HFFc6 (cell line): ENCODE data around the gene ATXN7. TPM values are rescaled to one million over a fixed set of nuclear protein-coding genes. Genes with fewer than 3 reads are reported as not detected.

ENCODE experiments used
- DNase-seq: peaks from one replicate; pipeline ENCODE4 v3.0.0-alpha.2; 2018
- H3K27ac Mint-ChIP-seq: 2 replicates; pipeline ENCODE4 v1.8.0; 2020; ENCODE audit warnings: mild to moderate bottlenecking, mixed read lengths
- H3K27me3 Mint-ChIP-seq: 2 replicates; pipeline ENCODE4 v1.8.0; 2021; ENCODE audit warnings: mild to moderate bottlenecking, moderate library complexity, mixed read lengths; ENCODE audit not compliant: insufficient read depth
- H3K36me3 Mint-ChIP-seq: 2 replicates; pipeline ENCODE4 v1.8.0; 2021; ENCODE audit warnings: low read depth, mixed read lengths
- H3K4me1 Mint-ChIP-seq: 2 replicates; pipeline ENCODE4 v1.8.0; 2020; ENCODE audit warnings: low read depth, mixed read lengths
- H3K4me3 Mint-ChIP-seq: 2 replicates; pipeline ENCODE4 v1.8.0; 2020; ENCODE audit warnings: mild to moderate bottlenecking, moderate library complexity, mixed read lengths
- H3K9me3 Mint-ChIP-seq: 2 replicates; pipeline ENCODE4 v1.8.0; 2020; ENCODE audit warnings: mild to moderate bottlenecking, mixed read lengths
- total RNA-seq, 6 experiments: library from RNA; stranded (reverse); fragmentation: NEBNext Ultra II Directional; extraction: Animal tissue kit (Norgen Biotek cat#: 25700); gene quantifications; 2 replicates in 1 of 6; 3 replicates in 5 of 6; pipeline ENCODE4 v1.2.3, GENCODE V29; 2021
- TF ChIP-seq, protein P1 (sequence below): fragments of 200-600 bp; sonication (generic); IDR thresholded peaks from 2 replicates; pipeline ENCODE4 v1.5.0; 2021; ENCODE audit warnings: antibody characterized with exemption, mild to moderate bottlenecking

Gene ATXN7
- total RNA-seq, 6 experiments from 2014 or later: 11.5 to 18.4 (median 15.2) TPM

GRCh38 chr3:64037084-64037483 is 173.4 kb downstream of the ATXN7 start:
- H3K27ac Mint-ChIP-seq: no peak overlapping the region
- H3K4me3 Mint-ChIP-seq: no peak overlapping the region
- peaks cover 18% of the 10 kb centered on the region for H3K4me1 Mint-ChIP-seq
- no peak for DNase-seq
- H3K36me3 Mint-ChIP-seq: peaks cover 10% of the 10 kb centered on the region
- H3K9me3 Mint-ChIP-seq: peaks cover 8% of the 10 kb centered on the region
- TF ChIP-seq, protein P1, sequence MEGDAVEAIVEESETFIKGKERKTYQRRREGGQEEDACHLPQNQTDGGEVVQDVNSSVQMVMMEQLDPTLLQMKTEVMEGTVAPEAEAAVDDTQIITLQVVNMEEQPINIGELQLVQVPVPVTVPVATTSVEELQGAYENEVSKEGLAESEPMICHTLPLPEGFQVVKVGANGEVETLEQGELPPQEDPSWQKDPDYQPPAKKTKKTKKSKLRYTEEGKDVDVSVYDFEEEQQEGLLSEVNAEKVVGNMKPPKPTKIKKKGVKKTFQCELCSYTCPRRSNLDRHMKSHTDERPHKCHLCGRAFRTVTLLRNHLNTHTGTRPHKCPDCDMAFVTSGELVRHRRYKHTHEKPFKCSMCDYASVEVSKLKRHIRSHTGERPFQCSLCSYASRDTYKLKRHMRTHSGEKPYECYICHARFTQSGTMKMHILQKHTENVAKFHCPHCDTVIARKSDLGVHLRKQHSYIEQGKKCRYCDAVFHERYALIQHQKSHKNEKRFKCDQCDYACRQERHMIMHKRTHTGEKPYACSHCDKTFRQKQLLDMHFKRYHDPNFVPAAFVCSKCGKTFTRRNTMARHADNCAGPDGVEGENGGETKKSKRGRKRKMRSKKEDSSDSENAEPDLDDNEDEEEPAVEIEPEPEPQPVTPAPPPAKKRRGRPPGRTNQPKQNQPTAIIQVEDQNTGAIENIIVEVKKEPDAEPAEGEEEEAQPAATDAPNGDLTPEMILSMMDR: no peak
- no peaks in the 10 kb centered on the region; the same call in 1 of the 2 replicates for H3K27me3 Mint-ChIP-seq

DNA sequence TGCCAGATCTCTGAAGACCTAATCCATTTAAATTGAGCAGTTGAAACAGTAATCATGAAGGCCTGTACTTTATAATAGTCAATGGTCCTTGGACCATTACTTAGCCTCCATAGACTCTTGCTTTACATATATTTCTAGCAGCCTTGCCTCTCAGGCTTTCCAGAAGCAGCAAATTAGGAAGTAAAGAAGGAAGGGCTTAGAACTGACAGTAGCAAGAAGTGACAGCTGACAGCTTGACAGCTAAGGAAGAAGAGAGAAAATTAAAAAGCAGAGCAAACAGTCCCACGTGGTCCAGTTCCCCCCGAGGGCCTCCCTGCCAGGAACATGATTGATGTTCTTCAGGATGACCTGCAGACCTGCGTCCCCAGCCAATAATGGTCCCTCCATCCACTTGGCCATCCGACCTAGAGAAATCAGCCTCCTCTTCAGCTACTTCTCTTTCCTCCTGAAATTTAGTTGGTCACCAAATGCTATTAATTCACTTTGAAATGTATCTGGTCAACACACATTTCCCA is 174.6 kb downstream of the ATXN7 start:
- peaks cover 10% of the 10 kb centered on the region for H3K36me3 Mint-ChIP-seq
- peaks cover 8% of the 10 kb centered on the region for H3K9me3 Mint-ChIP-seq
- DNase-seq: no peak
- H3K27me3 Mint-ChIP-seq: no peaks in the 10 kb centered on the region; the same call in 1 of the 2 replicates
- TF ChIP-seq, protein P1: no peak
- peaks cover 7% of the 10 kb centered on the region for H3K4me1 Mint-ChIP-seq
- H3K27ac Mint-ChIP-seq: no peak overlapping the region
- H3K4me3 Mint-ChIP-seq: no peak overlapping the region

DNA sequence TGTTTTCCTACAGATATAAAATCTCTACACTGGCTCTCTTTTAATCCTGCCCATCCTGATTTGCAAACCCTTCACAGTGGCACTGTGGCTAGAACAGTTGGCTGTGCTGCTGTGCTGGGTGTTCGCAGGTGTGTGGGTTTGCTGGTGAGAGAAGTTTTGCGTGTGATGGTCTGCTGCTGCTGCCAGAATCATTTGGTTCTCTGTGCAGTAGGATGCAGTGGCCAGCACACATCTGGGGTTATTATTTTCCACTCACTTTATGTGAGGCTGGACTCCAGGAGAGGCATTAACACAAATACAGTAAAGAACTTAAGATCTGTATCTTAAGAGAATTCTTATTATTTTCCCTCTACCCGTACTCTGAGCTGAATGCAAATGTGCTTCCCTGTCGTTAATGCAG is 175.7 kb downstream of the ATXN7 start:
- DNase-seq: no peak
- H3K27ac Mint-ChIP-seq: no peak overlapping the region
- H3K4me3 Mint-ChIP-seq: no peak overlapping the region
- peaks cover 3% of the 10 kb centered on the region for H3K9me3 Mint-ChIP-seq
- TF ChIP-seq, protein P1: no peak
- H3K4me1 Mint-ChIP-seq: peaks cover 7% of the 10 kb centered on the region
- H3K27me3 Mint-ChIP-seq: no peaks in the 10 kb centered on the region; the same call in 1 of the 2 replicates
- peaks cover 3% of the 10 kb centered on the region for H3K36me3 Mint-ChIP-seq

DNA sequence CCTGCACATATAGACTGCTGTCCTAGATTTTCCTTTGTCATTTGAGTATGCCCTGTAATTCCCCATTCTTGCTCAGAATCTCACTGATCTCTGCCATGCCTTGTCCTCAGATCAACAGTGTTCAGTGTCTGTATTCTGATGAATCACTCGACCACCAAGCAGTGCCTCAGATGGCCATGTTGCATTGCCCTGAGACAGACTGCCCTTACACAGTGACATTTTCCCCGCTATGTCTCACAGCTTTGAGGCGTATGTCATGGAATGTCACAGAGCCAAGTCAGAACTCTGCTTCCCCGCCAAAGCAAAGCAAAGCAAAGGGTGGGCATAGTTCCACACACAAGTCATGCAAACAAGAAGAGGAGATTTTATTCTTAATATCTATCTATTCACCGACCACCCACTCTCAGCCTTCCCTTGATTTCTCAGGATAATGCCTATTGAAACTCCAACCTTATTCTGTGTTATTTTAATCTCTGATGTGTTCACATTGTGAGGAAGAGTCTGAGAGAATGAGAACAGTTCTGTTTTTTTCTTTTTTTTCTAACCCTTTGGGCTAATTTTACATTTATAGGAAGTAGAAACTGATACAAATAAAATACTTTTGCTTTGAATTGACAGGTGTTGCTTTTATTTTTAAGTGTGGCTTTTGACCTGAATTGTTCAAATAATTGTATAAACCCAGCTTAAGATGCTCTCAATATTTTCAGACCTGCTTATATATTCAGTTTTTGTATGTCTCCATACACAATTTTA is 176.5 kb downstream of the ATXN7 start:
- H3K4me1 Mint-ChIP-seq: peaks cover 7% of the 10 kb centered on the region
- no peaks in the 10 kb centered on the region for H3K9me3 Mint-ChIP-seq

DNA sequence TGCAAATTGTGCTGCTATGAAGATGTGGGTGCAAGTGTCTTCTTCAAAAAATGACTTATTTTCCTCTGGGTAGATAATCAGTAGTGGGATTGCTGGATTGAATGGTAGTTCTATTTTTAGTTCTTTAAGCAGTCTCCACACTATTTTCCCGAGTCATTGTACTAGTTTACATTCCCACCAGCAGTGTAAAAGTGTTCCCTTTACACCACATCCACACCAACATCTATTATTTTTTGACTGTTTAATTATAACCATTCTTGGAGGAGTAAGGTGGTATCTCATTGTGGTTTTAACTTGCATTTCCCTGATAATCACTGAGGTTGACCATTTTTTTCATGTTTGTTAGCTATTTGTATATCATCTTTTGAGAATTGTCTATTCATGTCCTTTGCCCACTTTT is 179.3 kb downstream of the ATXN7 start:
- no peaks in the 10 kb centered on the region for H3K36me3 Mint-ChIP-seq
- H3K27me3 Mint-ChIP-seq: no peaks in the 10 kb centered on the region; the same call in 1 of the 2 replicates
- no peaks in the 10 kb centered on the region for H3K9me3 Mint-ChIP-seq
- TF ChIP-seq, protein P1: no peak
- H3K4me1 Mint-ChIP-seq: peaks cover 14% of the 10 kb centered on the region
- H3K4me3 Mint-ChIP-seq: no peak overlapping the region
- H3K27ac Mint-ChIP-seq: no peak overlapping the region
- no peak for DNase-seq

More for the DNA sequence above, 176.5 kb downstream of the ATXN7 start:
- no peak overlapping the region for H3K27ac Mint-ChIP-seq
- TF ChIP-seq, protein P1: no peak
- no peaks in the 10 kb centered on the region for H3K36me3 Mint-ChIP-seq
- H3K27me3 Mint-ChIP-seq: no peaks in the 10 kb centered on the region; the same call in 1 of the 2 replicates
- no peak overlapping the region for H3K4me3 Mint-ChIP-seq
- DNase-seq: no peak
